DMS153 (cell line): Measurements from ENCODE around the gene DNAJC7.
"Not testable (repeated sequence)": the region's sequence is repeated elsewhere in the genome, so short reads cannot be mapped to it uniquely, and the experiment has no call there.

Source experiments
- DNase-seq: peaks from one replicate; lab custom pipeline; 2025; lab: John Stamatoyannopoulos, UW

DNAJC7 gene

DNA sequence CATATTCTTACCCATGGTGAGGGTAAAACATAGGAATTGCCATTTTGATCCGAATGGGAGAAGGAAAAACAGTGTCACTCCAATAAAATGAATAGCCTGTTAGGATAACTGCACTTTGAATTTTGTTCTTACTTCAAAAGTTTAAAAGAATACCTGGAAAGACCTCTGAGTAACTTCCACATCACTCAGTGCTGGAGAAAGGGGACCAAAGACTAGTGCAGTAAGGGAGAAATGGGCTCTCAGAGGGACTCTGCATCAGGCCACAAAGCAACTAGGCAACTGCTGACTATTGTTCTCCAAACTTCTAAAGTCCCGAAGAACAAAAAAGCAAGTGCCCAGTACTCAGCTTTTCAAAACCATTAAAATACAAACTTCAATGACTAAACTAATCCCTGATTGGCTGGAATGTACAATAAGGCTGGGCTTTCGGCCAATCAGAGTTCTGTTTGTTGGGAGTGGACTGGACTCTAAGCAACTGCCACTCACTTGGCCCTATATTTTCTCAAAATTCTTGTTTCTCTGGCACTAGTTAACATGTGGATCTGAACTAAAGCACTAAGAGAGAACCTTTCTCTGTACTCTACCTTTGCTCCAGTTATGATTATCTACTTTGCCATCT is 6.2 kb downstream of the DNAJC7 start:
- DNase-seq, result no peak

DNA sequence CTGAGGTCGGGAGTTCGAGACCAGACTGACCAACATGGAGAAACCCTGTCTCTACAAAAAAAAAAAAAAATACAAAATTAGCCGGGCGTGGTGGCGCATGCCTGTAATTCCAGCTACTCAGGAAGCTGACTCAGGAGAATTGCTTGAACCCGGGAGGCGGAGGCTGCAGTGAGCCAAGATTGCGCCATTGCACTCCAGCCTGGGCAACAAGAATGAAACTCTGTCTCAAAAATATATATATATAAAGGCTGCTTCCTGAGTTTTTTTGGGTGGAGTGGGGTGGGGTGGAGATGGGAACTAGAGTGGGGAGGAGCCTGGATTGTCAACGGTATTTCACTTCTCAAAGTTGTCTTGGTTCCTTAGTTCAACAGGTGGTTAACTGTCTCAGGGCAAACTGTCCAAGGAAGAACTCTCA is 7.0 kb downstream of the DNAJC7 start:
- not testable (repeated sequence) for DNase-seq

DNA sequence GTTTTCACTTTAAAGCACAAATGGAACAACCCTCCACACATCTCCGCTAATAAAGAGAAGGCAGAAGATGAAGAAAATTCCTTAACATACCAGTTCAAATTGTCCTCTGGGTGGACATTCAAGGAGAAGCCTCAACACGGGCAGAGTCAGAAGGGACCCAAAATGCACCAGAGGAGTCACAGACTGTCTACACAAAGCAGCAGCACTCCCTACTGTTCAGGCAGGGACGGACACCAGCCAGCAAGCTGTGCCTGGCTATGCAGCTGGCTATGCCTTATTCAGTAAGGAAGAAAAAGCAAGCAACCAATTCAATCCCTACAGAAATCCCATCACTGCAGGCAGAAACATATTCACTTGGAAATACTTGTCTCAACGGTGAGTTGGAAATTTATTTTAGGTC is 8.1 kb downstream of the DNAJC7 start:
- no peak for DNase-seq

DNA sequence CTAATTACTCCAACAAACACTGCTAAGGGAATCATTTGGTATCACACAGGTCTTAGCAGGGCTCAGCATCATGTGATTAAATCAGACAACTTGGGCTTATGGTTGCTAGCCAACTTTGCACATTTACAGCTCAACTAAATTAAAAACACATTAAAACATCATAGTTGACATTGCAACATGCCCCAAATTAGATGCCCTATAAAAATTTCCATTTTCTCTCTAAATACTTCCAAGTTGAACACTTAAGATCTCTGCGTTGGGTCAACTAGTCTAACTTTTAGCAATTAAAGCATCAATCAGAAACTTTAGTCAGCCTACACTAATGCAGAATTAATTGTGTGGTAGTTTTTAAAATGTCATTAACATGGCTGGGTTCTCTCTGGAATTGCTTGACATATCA is 12.1 kb downstream of the DNAJC7 start:
- DNase-seq, result no peak

DNA sequence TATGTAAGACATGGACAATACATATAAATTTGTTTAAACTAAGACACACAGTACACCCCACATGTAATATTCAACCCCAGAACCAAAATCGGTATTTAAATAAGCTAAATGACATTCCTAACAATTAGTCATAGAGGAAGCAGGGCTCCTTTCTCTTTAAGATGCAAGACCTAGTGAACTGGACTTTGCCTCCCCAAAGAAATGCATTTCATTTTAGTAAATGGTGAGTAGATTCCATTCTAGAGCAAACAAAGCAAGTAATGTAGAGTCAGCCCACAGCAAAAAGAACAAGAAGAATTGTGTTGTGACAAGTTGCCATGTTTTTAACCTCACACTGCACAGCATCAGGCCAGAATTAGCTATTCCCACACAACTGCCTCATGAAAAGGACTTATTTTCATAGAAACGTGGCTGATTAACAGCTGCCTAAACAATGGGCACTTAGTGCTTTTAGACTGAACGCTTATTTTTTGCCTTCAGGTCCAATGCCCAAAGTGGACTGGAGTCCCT is 14.4 kb downstream of the DNAJC7 start:
- no peak for DNase-seq

DNA sequence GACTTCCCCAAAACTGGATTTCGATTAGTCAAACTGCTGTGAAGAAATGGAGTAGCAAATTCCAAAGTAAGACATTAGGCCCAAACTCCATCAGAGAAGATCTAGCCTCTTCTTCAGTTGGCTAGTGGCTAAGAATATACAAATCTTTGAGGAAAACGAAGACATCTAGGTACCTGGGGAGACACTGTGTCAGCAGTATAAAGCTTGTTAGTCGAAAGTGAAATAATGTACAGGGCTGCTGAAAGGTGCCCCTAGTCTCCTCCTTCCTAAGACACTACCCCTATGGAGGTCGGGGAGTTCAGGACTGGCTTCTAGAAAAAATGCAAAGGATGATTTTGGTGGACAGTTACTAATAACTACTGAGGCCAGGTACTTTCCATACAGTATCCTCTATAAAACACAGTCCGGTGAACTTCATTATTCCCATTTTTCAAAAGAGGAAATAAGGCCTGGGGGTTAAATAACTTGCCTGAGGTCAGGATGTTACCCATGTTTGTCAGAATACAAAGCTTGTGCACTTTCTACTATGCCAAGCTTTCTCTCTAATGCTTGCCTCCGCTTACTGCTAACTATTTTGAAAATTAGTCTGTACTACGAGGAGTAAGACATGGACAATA is 15.0 kb downstream of the DNAJC7 start:
- DNase-seq, result no peak

DNA sequence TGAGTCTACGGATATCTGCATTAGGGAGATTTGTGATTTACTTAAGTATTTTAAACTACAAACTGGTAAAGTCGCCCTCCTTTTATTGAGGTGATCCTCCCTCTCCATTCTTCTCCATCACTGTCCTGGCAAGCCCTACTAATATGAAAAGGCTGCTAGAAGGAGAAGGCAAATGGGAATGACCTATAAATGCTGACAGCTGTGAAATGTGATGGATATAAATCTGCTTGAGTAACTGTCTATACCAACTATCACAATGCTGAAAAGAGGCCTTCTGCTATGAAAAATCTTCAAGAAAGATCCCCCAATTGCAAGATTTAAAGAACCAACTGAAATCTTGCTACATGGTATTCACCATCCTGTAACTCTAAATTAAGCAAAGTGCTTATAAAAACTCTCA is 15.5 kb downstream of the DNAJC7 start:
- DNase-seq, result no peak

DNA sequence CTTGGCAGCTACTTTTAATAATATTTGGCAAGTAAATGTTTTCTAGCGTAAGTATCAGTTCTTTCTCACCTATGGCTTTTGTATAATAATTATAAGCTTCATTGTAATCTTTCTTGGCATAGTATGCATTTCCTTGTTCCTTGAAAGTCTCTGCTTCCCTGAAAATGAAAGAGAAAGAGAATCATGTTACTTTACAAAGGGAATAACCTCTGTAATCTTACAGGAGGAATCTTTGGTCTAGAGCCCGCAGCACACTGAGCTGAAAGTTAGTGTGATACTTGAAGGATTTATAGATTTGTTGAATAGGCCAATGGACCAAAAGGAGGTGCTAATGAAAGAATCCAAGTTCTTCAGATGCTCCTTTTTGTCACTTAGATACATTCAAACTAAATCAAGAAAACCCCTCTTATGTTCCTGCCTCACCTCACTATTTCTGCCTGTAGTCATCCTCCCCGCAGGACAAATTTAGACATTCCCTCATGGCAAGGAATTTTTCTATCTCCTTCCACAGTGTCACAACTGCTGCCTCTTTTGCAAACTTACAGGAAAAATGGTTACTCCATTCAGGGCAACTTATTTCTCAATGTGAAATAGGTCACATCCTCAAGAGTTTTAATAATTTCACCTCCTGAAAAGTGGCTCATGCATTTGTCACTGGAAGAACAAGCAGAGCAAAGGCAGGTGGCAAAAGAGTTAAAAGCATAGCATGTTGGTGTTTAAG is 16.7 kb downstream of the DNAJC7 start:
- DNase-seq, result no peak

DNA sequence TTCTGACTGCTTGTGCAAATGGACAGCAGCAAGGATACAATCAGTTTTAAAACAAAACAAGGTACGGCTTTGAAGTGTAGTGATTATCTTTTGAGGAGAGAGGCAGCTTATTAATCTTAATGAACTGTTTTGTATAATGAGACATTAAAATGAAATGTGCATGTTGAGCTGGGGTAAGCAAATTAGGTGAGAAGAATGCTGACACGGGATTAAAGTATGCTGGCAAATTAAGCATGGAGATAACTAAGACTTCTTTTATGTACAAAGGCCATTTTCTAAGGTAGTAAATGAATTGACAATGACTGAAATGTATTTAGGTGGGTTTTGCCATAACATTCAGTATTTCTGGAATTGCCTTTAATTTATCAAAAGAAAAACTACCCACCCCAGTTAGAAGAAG is 18.7 kb downstream of the DNAJC7 start:
- no peak for DNase-seq

DNA sequence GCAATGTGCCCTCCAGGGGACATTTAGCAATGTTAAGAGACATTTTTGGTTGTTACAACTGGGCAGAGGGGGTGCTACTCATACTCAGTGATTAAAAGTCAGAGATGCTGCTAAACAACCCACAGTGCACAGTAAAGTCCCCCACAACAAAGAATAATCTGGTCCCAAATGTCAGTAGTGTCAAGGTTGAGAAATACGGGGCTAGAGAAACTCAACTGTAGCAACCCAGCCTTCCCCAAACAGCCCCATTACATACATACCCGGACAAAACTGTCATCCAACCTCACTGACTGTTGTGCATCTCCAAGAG is 20.4 kb downstream of the DNAJC7 start:
- DNase-seq, result no peak

DNA sequence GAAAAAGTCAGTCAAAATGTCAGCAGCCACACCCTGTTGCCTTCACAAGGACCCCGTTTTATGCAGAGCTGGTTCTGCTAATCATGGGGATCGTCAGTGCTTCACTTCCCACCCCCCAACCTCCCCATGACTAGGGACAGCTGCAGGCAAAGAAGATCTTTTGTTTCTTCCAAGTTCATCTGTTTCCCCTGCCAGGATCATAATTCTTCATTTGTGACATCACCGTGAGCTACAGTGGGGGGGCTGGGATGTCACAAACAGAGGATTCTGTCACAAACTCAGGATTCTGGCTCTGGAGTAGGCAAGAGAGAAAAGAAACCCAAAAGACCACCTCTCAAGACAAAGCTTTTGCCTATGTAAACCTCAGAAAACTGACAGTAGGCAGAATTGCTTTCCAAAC is 24.7 kb downstream of the DNAJC7 start:
- no peak for DNase-seq

DNA sequence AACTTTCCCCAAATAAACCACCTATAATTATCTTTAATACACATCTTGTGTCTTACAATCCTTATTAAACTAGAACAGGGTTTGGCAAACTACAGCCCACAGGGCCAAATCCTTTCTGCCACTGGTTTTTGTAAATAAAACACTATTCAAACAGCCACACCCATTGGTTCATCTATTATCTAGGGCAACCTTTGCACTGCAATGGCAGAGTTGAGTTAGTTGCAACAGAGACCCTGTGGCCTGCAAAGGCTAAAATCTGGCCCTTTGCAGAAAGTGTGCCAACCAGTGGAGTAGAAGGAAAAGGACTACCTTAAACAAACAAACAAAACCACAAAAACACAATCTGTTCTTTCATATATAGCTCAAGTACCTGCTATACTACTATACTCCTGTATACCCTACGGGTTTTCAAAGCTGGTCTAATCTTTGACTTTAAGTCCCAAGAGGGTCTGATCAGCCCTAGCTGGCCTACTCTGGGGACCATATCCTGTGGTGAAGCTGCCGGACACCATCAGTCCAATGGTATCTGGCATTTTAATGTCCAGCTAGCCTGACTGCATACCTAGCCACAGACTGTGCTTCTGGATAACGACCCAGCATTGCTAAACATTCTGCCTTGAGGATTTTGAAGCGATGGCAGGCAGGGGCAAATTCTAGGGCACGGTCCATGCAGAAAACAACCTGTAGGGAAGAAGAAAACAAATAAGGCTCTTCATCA is 27.4 kb downstream of the DNAJC7 start:
- DNase-seq, result no peak

DNA sequence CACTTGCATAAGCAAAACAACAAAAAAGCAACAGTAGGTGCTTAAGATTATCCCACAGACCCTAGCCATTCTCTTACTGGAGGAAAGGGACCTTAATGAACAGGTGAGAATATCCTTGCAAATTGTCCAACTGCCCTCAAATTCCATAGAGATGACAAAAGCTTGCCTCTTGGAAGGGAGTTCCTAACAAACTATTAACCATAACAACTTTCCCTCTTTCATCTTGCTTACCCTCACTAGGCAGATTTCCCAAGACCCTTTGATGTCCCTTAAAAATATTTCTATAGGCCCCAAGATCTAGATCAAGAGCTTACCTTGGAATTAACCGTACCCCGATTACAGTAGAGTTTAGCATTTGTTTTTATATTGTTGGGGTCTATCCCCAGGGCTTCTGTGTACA is 28.8 kb downstream of the DNAJC7 start:
- no peak for DNase-seq

DNA sequence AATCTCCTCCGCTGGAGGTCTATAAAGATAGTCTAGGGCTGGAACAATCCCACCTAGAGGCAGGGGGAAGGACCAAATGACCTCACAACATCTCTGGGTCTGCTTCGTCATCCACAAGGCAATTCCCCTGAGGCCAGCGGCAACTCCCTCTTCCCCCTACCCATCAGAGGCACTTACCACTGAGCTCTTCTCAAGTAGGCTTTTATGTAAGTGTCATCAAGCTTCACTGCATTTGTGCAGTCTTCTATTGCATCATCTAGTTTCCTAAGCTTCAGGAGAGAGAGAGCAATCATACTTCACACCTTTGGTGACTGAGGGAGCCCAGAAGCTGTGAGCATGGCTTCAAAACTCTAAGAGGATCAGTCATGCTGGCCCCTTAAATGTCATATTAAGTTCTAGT is 29.6 kb downstream of the DNAJC7 start:
- DNase-seq, result no peak

DNA sequence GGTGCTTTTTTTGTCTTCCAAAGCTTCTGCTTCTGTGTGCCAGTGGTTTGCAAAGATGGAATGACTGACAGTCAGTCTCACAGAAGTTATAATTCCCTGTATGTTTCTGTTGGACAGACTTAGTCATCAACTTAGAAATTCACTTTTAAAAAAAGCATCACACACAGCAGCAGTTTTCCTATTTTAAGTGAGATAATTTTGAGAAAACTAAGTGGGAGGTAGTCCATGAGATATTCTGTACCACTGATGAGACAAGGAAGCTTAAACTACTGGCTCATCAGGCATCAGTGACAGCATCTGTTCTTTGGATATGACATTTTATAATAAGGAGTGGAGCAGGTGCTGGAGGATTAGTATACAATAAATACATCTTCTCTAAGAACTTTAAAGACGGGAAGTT is 30.6 kb downstream of the DNAJC7 start:
- DNase-seq, result no peak

DNA sequence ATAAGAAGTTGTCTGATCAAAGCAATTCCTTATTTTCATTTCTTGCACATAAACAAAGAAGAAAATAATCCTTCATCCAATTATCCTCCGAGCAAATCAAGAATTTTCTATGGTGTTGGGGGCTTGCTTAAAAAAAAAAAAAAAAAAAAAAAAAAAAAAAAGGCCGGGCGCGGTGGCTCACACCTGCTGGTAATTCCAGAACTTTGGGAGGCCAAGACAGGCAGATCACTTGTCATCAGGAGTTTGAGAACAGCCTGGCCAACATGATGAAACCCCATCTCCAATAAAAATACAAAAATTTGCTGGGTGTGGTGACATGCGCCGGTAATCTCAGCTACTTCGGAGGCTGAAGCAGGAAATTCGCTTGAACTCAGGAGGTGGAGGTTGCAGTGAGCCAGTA is 31.3 kb downstream of the DNAJC7 start:
- DNase-seq, result no peak

DNA sequence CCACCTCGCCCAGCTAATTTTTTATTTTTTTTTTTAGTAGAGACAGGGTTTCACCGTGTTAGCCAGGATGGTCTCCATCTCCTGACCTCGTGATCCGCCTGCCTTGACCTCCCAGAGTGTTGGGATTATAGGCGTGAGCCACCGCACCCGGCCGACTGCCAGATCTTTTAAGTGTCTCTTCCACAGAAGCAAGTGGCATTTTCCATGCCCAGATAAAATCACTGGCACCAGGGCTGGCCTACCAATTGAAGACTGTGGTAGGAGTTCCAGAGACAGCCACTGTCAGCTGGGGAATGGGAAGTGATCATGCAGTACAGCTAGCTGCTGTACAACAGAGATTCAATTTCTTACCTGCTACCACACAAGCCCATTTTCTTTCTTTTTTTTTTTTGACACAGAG is 32.8 kb downstream of the DNAJC7 start:
- DNase-seq, result no peak

DNA sequence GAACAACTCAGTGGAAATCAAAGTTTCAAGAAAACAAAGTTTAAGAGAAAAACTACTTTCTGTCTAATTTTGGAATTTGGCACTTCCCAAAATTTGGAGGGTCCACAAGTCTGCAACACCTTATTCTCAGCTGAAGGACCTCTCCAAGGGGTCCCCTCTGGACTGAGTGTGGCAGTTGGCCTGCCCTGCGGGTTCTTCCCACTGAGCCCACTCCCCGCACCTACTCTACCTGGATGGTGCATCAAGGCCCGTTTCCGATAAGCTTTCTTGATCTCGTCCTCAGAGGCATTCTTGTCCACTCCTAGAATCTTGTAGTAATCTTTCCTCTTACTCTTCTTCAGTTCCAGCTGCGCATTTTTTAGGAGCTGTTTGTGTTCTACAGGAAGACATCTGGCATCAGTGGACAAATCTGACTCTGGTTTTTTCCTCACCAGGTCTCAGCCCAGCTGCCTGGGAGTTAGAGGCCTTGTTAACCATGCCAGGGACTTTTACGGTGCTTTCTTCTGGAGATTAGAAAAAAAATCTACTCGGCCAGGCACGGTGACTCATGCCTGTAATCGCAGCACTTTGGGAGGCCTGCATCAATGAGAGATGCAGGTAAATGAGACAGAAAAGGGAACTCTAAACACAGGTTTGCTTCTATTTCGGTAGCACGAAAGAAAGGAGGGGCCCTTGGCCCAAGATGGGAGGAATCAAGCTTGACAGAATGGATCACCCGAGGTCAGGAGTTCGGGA is 35.0 kb downstream of the DNAJC7 start:
- DNase-seq, result no peak

DNA sequence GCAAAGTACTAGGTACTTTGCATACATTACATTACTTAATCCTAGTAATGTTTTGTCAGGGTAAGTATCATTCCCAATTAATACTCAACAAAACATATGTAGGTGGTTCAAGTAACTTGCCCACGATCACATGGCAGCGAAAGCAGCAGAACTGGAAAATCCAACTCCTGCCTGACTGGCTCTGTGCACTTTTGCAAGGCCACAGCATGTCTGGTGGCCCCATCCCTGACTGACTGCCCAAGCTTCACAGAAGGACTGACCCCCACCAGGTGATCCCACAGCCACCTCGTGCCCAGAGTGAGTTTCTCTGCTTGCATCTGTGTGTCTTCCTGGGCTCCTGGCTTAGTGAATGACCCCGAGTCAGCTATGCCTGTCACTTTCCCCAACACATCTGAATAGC is 39.2 kb downstream of the DNAJC7 start:
- DNase-seq, result no peak

DNA sequence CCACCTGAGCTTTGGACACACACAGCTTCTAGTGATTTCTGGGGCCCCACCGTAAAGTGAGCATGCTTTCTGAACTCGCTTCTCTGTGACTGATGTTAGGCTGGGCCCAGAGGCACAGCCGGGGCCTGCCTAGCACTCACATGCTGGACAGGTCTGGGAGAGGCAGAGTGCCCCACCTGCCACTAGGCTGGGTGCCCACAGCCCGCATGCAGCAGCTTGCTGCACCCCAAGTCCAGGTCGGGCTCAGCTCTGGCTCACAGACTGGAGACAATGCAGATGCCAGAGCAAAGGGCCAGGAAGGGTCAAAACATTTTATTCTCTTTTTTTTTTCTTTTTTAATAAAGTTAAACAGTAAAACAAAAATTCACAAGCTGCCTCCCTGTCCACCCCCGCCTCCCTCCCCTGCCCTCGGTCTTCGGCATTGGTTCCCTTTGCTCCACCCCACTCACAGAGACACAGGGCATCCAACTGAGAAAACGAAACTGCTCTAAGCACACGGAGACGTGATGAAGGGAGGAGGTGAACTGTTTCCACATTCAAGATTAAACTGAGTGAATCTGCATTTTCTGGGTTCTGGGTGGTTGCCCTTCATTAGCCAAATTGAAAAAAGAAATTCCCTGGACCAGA is 41.0 kb downstream of the DNAJC7 start:
- no peak for DNase-seq
